ENCODE data around the gene FAM200C.
A peak's percentile ranks its signal among the peaks of the same experiment; 100 is the strongest.
"Not testable (repeated sequence)": the region's sequence is repeated elsewhere in the genome, so short reads cannot be mapped to it uniquely, and the experiment has no call there.

Gene FAM200C

GRCh38 chr5:160399402-160400353 lies at the start of gene FAM200C:
TSS of gene FAM200C (minus strand) at chr5:160400054. CDS start at chr5:160395490, 4,564 bp downstream.
- peak; percentile 96 for DNase-seq

- no peak for DNase-seq
Observed at GRCh38 chr5:160449458-160449857, 49.6 kb upstream of the FAM200C start.

- DNase-seq, result no peak
Observed at GRCh38 chr5:160448886-160449285, 49.0 kb upstream of the FAM200C start.

GRCh38 chr5:160445751-160446150 lies 45.9 kb upstream of the FAM200C start:
- no peak for DNase-seq

- DNase-seq, result no peak
Observed at GRCh38 chr5:160445132-160445531, 45.3 kb upstream of the FAM200C start.

GRCh38 chr5:160444407-160444806 lies 44.6 kb upstream of the FAM200C start:
- DNase-seq, result no peak

GRCh38 chr5:160442824-160443431 lies 43.1 kb upstream of the FAM200C start:
- no peak for DNase-seq

- DNase-seq, result no peak
Observed at GRCh38 chr5:160441311-160441781, 41.5 kb upstream of the FAM200C start.

- DNase-seq, result peak; percentile 68
Observed at GRCh38 chr5:160439205-160439600, 39.3 kb upstream of the FAM200C start.

GRCh38 chr5:160438316-160439204 lies 38.7 kb upstream of the FAM200C start:
- peak; percentile 50 for DNase-seq

- DNase-seq, result no peak
Observed at GRCh38 chr5:160437271-160437670, 37.4 kb upstream of the FAM200C start.

- DNase-seq, result not testable (repeated sequence)
Observed at GRCh38 chr5:160436661-160437060, 36.8 kb upstream of the FAM200C start.

- no peak for DNase-seq
Observed at GRCh38 chr5:160436017-160436416, 36.2 kb upstream of the FAM200C start.

GRCh38 chr5:160435532-160435931 lies 35.7 kb upstream of the FAM200C start:
- DNase-seq, result no peak

- DNase-seq, result peak; percentile 23
Observed at GRCh38 chr5:160434022-160434531, 34.2 kb upstream of the FAM200C start.

GRCh38 chr5:160432787-160433186 lies 32.9 kb upstream of the FAM200C start:
- DNase-seq, result no peak

GRCh38 chr5:160432196-160432595 lies 32.3 kb upstream of the FAM200C start:
- DNase-seq, result no peak

GRCh38 chr5:160427607-160428006 lies 27.8 kb upstream of the FAM200C start:
- DNase-seq, result no peak

GRCh38 chr5:160423099-160423498 lies 23.2 kb upstream of the FAM200C start:
- no peak for DNase-seq

GRCh38 chr5:160421625-160422258 lies 21.9 kb upstream of the FAM200C start, which contains the start of gene PTTG1:
TSS of gene PTTG1 (plus strand) at chr5:160421855. CDS start at chr5:160422313, 458 bp downstream.
- peak; percentile 96 for DNase-seq

GRCh38 chr5:160420331-160420610 lies 20.4 kb upstream of the FAM200C start:
- DNase-seq, result no peak
